PC-3 (cell line): Measurements from ENCODE around the gene SPATA33. TPM values are rescaled to one million over a fixed set of nuclear protein-coding genes. Genes with fewer than 3 reads are reported as not detected.
"Not testable (repeated sequence)": the region's sequence is repeated elsewhere in the genome, so short reads cannot be mapped to it uniquely, and the experiment has no call there.

Experiments
- ATAC-seq: fragments of 200-7000 bp; cut with Tn5 transposase; 2 replicates; pipeline ENCODE4 v1.9.1; 2020; ENCODE audit warnings: mild to moderate bottlenecking, moderate library complexity
- BruUV-seq: library from RNA; stranded (reverse); fragments of 400-500 nt; replicated peaks from 2 replicates; lab custom pipeline; 2021; lab: Mats Ljungman, UMichigan
- CTCF ChIA-PET: fragments of 300-600 bp; sonication (Branson Sonifier 250); formaldehyde crosslinking; loops from one replicate; lab custom pipeline; 2022; ENCODE audit warnings: antibody characterized with exemption; lab: Charles Lee
- POLR2A ChIA-PET: fragments of 300-600 bp; sonication (Branson Sonifier 250); formaldehyde crosslinking; loops from one replicate; lab custom pipeline; 2022; ENCODE audit warnings: antibody characterized with exemption; ENCODE audit not compliant: unreplicated experiment; lab: Charles Lee
- DNase-seq: peaks from one replicate; pipeline ENCODE4 v3.0.0-alpha.2; 2015
- H2AFZ ChIP-seq: fragments of 300-600 bp; sonication (generic); 2 replicates; pipeline ENCODE4 v1.6.0; 2016; ENCODE audit warnings: antibody characterized with exemption, low read length
- H3F3A ChIP-seq: fragments of 300-600 bp; sonication (generic); one replicate; pipeline ENCODE4 v1.6.0; 2017; ENCODE audit warnings: antibody characterized with exemption, low read length, control low read depth, mild to moderate bottlenecking; ENCODE audit not compliant: unreplicated experiment
- H3K27ac ChIP-seq: fragments of 300-600 bp; sonication (generic); 2 replicates; pipeline ENCODE4 v1.5.1; 2016; ENCODE audit warnings: mild to moderate bottlenecking, low read length
- H3K27me3 ChIP-seq: fragments of 300-600 bp; sonication (generic); 2 replicates; pipeline ENCODE4 v1.6.1; 2016; ENCODE audit warnings: low read length, mixed read lengths
- H3K36me3 ChIP-seq: fragments of 300-600 bp; sonication (generic); 2 replicates; pipeline ENCODE4 v1.6.1; 2016; ENCODE audit warnings: low read depth, mixed run types, low read length, mixed read lengths
- H3K4me1 ChIP-seq: fragments of 300-600 bp; sonication (generic); 2 replicates; pipeline ENCODE4 v1.5.1; 2016; ENCODE audit warnings: low read length; ENCODE audit not compliant: insufficient read depth
- H3K4me2 ChIP-seq: fragments of 300-600 bp; sonication (generic); 2 replicates; pipeline ENCODE4 v1.6.0; 2016; ENCODE audit warnings: low read length
- H3K4me3 ChIP-seq: fragments of 300-600 bp; sonication (generic); 2 replicates; pipeline ENCODE4 v1.5.1; 2016; ENCODE audit warnings: mild to moderate bottlenecking, low read length, mixed read lengths
- H3K79me2 ChIP-seq: fragments of 300-600 bp; sonication (generic); 2 replicates; pipeline ENCODE4 v1.6.1; 2017; ENCODE audit warnings: low read length, mixed read lengths
- H3K9ac ChIP-seq: fragments of 300-600 bp; sonication (generic); 2 replicates; pipeline ENCODE4 v1.6.0; 2016; ENCODE audit warnings: mild to moderate bottlenecking, low read length
- H3K9me2 ChIP-seq: fragments of 300-600 bp; sonication (generic); replicated peaks from 2 replicates; pipeline ENCODE4 v1.6.1; 2016; ENCODE audit warnings: mixed run types, low read length, mixed read lengths
- H3K9me3 ChIP-seq: fragments of 300-600 bp; sonication (generic); 2 replicates; pipeline ENCODE4 v1.6.1; 2016; ENCODE audit warnings: low read length, mixed read lengths
- H4K20me1 ChIP-seq: fragments of 300-600 bp; sonication (generic); 2 replicates; pipeline ENCODE4 v1.6.1; 2016; ENCODE audit warnings: low read length, mixed read lengths
- CTCF ChIP-seq: fragments of 300-600 bp; sonication (generic); conservative IDR thresholded peaks from 2 replicates; pipeline ENCODE4 v1.5.1; 2017; ENCODE audit warnings: antibody characterized with exemption, low read depth, mild to moderate bottlenecking, low read length
- EZH2 ChIP-seq: fragments of 300-600 bp; sonication (generic); IDR thresholded peaks from one replicate; pipeline ENCODE4 v1.6.1; 2017; ENCODE audit warnings: antibody characterized with exemption, mild to moderate bottlenecking, low read length; ENCODE audit not compliant: unreplicated experiment
- EZH2phosphoT487 ChIP-seq: fragments of 300-600 bp; sonication (generic); IDR thresholded peaks from 2 replicates; pipeline ENCODE4 v1.6.1; 2018; ENCODE audit warnings: mild to moderate bottlenecking, antibody characterized with exemption, low read length, borderline replicate concordance
- intact Hi-C: fragments of 100-400 bp; cut with micrococcal nuclease; formaldehyde crosslinking; loops from 2 replicates; pipeline ENCODE4 v1.9.0; 2023
- total RNA-seq: library from RNA; depleted of rRNA; stranded (reverse); fragments of >200 nt; gene quantifications from 2 replicates; pipeline ENCODE4 v1.2.3, GENCODE V29; 2014

The SPATA33 gene
- total RNA-seq, 1 experiment from 2014 or later = 7.9 TPM

GRCh38 chr16:89699629-89700099 is 42.0 kb downstream of the SPATA33 start:
- intact Hi-C loops = loop anchor here (5.0 to 10.0 kb wide), 2 partner anchors 115 to 173 kb away; partner anchors contain the start of genes FANCA and TCF25
- not testable (repeated sequence) for H3K9ac ChIP-seq

DNA sequence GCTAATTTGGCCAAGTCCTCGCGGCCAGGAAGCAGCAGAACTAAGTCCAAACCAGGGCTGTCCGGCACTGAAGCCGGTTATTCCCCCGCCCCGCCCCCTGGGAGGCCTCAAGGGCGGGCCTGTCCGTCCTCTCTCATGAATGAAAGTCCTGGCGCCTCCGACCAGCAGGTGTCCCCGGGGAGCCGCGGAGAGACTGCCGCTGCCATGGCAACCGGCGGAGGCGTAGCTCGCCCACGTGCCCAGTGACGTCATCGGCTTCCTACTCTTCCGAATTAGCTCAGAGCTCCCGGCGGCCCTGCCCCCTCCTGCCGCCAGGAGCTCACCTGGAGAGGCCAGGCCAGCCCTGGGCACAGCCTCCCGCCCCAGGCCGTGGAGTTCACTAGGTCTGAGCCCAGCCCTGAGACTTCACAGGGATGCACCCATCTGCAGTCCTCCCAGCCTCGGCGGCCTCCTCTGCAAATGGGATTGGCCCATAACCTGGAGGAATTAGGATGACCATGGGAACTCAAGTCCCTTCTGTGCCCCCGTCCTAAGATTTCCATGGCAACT is 42.5 kb downstream of the SPATA33 start:
- H3K79me2 ChIP-seq = no peaks in the 10 kb centered on the region
- no TSS peak for BruUV-seq
- ChIA-PET POLR2A (no interaction called here), CTCF (interaction anchor here (0.6 kb wide), 1 partner anchor 32 kb away, joined by 3 read pairs; no protein-coding TSS in a partner anchor)
- intact Hi-C loops = loop anchor here (5.0 to 10.0 kb wide), 2 partner anchors 115 to 172 kb away; partner anchors contain the start of genes FANCA and TCF25
- H3F3A ChIP-seq = no peaks in the 10 kb centered on the region
- no peaks in the 10 kb centered on the region for H3K36me3 ChIP-seq
- ATAC-seq (peak; percentile 59), DNase-seq (peak; percentile 98)
- H3K27me3 ChIP-seq = no peaks in the 10 kb centered on the region
- peak overlapping the region; percentile 90 for H3K4me2 ChIP-seq
- peak overlapping the region; percentile 73 for H3K4me3 ChIP-seq
- no peaks in the 10 kb centered on the region for H4K20me1 ChIP-seq
- H2AFZ ChIP-seq = no peak overlapping the region
- H3K4me1 ChIP-seq = peaks cover 9% of the 10 kb centered on the region
- no peaks in the 10 kb centered on the region for H3K9me3 ChIP-seq
- H3K27ac ChIP-seq = peak overlapping the region; percentile 17; the same call in 1 of the 2 replicates
- peak overlapping the region; percentile 39 for H3K9ac ChIP-seq
- TF ChIP-seq CTCF (peak; percentile 64), EZH2phosphoT487 (no peak), EZH2 (no peak)
- no peaks in the 10 kb centered on the region for H3K9me2 ChIP-seq

More at GRCh38 chr16:89699629-89700099, 42.0 kb downstream of the SPATA33 start:
- Histone ChIP-seq H3K4me2 (peak overlapping the region; percentile 81), H3K4me3 (peak overlapping the region; percentile 41; the same call in 1 of the 2 replicates)
- H3K4me1 ChIP-seq, H2AFZ ChIP-seq, ATAC-seq, H3K27ac ChIP-seq, H4K20me1 ChIP-seq, DNase-seq, H3K79me2 ChIP-seq, H3K9me2 ChIP-seq, H3F3A ChIP-seq, H3K27me3 ChIP-seq, POLR2A ChIA-PET, H3K36me3 ChIP-seq, H3K9me3 ChIP-seq: not testable (repeated sequence)
- TSS peak; percentile 16 for BruUV-seq
- CTCF ChIA-PET = interaction anchor here (0.6 kb wide), 1 partner anchor 377 kb away, joined by 3 read pairs; no protein-coding TSS in a partner anchor

GRCh38 chr16:89700649-89701424 is 43.2 kb downstream of the SPATA33 start:
- no peaks in the 10 kb centered on the region for H3K9me3 ChIP-seq
- peak overlapping the region; percentile 17; the same call in 1 of the 2 replicates for H3K27ac ChIP-seq
- H3K4me3 ChIP-seq = peak overlapping the region; percentile 73
- no peaks in the 10 kb centered on the region for H3K79me2 ChIP-seq
- BruUV-seq = no TSS peak
- ChIA-PET POLR2A (no interaction called here), CTCF (interaction anchor here (0.6 to 0.7 kb wide), 2 partner anchors 32 to 79 kb away, joined by 3 to 8 read pairs; no protein-coding TSS in a partner anchor)
- DNase-seq (peak; percentile 57), ATAC-seq (peak; percentile 20)
- H3K9ac ChIP-seq = peak overlapping the region; percentile 39
- TF ChIP-seq CTCF = no peak
- no peak for TF ChIP-seq EZH2
- TF ChIP-seq EZH2phosphoT487 = no peak
- H3K4me2 ChIP-seq = peak overlapping the region; percentile 90
- peak overlapping the region; percentile 64; the same call in 1 of the 2 replicates for H2AFZ ChIP-seq
- H3K9me2 ChIP-seq = no peaks in the 10 kb centered on the region
- H3K36me3 ChIP-seq = no peaks in the 10 kb centered on the region
- H3F3A ChIP-seq = no peaks in the 10 kb centered on the region
- H3K27me3 ChIP-seq = no peaks in the 10 kb centered on the region
- H3K4me1 ChIP-seq = peaks cover 9% of the 10 kb centered on the region
- intact Hi-C loops = loop anchor here (5.0 to 10.0 kb wide), 2 partner anchors 114 to 171 kb away; partner anchors contain the start of genes FANCA and TCF25
- no peaks in the 10 kb centered on the region for H4K20me1 ChIP-seq
